Raji (cell line): ENCODE data around the gene APBB2.

Experiments
- POLR2A ChIP-seq: IDR thresholded peaks from 2 replicates; pipeline ENCODE4 v1.6.1; 2011; ENCODE audit warnings: low read depth, low read length, control low read depth; ENCODE audit not compliant: insufficient read depth

APBB2 gene

DNA sequence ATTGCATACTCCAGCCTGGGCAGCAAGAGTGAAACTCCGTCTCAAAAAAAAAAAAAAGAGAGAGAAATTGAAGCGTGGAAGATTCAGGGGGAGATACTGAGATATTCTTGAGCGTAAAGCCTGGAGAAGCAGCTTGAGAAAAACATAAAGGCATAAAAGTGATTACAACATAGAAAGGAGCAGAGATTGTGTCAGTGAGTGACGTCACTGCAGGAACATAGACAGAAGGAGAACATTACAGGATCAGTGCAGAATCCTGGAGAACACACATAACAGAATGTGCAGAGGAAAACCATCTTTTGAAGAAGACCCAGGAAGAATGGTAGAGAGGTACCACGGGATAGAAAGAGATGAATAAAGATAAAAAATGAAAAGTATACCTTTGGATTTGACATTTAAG, 147.0 kb downstream of the APBB2 start:
- TF ChIP-seq POLR2A: no peak

DNA sequence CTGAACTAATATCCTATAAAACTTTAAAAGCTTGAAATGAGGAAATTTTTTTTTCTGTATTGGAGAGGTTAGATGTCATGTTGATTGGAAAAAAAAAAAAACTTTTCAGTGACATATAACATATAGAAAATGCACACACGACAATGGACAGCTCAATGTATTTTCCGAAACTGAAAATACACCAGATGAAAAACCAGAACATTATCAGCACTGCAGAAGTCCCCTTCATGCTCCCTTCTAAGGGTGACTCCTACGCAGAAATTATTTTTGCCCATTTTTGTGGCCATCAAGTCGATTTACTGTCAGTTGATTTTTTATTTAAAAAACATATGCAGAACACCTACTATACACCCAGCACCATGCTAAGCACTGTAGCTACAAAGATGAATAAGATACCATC, 148.3 kb downstream of the APBB2 start:
- TF ChIP-seq POLR2A: no peak

DNA sequence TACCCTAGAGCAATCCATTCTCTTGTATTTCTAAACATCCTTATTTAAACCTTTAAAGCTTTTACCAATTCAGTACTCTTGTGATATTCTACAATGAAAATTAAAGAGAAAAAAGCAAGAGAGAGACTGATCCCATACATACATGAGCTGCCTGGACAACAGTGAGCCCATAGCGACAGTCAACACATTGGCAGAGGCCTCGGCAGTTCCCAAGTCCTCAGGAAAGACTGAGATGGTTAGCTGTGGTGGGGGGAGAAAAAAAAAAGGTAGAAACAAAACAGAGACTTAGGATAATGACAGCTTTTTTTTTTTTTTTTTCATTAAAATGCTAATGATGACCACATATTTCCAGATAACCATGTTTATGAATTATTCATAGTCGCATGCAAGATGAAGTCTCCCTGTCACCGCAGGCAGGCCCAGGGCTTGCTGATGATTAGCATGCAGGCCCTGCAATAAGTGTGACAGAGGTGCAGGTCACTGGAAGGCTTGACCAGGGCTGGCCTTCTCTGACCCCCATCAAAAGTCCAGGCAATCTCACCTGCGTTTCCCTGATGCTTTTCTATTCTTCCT, 148.8 kb downstream of the APBB2 start:
- TF ChIP-seq POLR2A: no peak

DNA sequence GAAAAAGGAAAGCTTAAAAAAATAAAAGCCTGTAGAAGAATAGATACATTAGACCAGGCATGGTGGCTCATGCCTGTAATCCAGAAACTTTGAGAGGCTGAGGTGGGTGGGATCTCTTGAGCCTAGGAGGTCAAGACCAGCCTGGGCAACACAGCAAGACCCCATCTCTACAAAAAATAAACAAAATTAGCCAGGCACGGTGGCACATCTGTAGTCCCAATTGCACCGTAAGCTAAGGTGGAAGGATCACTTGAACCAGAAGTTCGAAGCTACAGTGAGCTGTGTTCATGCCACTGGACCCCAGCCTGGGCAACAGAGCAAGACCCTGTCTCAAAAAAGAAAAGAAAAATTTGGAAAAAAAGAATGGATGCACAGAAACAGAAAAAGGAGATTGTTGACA, 149.4 kb downstream of the APBB2 start:
- TF ChIP-seq POLR2A: no peak

DNA sequence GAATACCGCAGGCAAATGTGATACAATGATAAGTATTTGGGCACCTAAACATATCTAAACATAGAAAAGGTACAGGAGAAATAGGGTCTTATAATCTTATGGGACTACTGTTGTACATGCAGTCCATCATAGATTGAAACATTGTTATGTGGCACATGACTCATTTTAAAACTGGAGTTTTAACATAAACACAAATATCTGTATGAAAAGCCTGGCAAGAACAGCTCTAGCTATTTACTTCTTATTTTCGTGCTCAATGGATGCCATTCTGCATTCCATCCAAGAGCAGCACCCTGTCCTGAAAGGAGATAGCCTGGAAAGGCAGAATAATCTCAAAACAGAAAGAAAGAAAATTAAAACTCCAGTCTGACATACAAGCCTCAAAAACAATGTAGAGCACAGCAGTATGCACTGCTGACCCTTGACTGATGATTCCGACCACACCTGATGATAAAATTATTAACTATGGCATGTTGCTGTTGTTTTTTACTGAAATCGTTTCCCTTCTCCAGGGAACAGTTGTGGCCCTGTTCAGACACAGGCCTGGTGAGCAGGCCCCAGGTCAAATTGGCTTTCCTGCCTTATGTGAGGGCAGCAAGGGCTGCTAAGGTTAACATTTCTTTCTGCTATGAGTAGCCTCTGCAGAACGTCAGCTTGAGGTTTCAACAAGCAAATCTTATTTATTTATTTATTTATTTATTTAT, 152.7 kb downstream of the APBB2 start:
- no peak for TF ChIP-seq POLR2A

DNA sequence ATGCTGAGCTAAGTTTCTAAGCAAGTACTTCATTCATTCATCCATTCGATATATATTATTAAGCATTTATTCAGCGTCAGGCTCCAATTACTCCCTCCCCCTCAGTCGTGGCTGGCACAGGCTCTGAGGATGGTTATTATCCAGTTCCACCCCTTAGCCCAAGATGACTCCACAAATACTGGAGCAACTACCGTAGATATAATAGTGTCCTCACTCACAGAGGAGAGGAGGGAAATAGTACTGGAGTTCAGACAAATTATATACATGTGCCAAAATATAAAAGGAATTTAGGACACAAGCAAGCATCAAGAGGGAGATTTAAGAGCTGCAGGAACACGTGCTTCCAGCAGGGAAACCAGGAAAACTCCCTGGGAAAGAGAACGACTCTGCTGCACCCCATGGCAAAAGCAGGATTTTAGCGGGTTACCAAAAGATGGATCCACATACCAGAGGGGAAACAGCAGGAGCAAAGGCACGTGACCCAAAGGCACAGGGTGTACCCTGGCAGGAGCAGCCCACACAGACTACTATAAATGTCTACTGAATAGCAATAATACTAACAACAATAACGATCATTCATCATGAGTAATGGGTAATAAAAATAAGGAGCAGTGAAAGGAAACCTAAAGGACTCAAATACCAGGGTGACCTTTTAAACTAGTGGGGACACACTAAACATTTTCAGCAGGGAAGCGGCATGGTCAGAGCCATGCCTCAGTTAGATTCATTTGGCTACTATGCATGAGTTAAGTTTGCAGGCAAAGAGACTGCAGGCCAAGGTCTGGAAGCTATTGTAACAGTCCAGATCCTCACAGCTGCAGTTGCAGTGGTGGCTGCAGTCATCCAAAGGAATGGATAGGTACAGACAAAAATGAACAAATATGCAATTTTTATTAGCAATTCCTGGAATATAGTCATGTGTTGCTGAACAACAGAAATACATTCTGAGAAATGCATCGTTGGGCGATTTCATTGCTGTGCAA, 153.7 kb downstream of the APBB2 start:
- no peak for TF ChIP-seq POLR2A

DNA sequence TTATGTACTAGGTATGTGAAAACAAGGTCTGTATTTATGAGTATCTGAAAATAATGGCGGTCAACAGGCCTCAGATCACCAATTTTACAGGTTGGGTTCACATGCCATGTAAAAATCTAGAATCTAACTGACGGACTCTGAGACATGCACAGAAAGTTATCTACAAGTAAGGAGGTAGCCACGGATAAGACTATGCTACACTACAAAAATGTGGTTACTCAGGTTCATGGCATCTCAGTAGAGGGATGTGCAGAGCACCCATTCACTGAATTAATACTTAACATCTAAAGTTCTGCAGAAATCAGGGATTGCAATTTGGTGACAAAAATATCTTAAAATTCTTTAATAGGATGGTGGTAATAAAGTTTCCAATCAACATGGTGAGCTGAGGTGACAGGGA, 155.9 kb downstream of the APBB2 start:
- TF ChIP-seq POLR2A: no peak

DNA sequence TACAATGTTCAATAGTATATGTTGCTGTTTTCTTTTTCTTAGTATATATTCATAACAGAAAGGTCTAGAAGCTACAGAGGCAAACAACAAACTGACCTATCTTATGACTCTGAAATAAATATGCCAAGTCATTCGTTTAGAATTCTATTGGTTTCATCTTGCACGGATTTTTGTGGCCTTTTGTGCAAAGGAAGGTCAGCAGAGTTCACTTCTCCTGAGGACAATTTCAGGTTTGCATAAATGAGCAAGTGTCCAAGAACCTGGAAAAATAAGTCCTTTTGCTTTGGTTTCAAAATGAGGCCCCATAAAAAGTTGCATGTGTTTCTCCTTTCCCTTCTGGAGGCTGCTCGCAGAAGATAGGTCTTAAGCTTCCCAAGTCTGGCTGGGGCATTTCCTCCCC, 156.9 kb downstream of the APBB2 start:
- no peak for TF ChIP-seq POLR2A

DNA sequence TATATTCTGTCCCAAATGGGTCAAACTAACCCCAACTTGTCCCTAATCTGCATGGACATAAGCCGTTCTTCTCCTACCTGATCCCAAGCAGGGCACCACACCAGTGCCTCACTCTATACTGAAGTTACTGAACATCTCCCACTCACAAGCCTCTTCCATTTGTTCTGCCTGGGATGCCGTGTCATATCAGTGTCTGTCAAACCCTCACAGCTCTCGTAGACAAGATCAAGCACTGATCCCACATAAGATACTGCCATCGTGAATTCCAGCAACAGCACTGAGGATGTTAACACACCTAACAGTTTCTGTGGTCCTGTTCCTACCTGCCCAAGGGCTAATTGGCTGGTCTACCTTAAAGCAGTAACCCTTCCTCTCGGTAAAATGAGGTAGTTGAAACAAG, 162.1 kb downstream of the APBB2 start:
- no peak for TF ChIP-seq POLR2A

DNA sequence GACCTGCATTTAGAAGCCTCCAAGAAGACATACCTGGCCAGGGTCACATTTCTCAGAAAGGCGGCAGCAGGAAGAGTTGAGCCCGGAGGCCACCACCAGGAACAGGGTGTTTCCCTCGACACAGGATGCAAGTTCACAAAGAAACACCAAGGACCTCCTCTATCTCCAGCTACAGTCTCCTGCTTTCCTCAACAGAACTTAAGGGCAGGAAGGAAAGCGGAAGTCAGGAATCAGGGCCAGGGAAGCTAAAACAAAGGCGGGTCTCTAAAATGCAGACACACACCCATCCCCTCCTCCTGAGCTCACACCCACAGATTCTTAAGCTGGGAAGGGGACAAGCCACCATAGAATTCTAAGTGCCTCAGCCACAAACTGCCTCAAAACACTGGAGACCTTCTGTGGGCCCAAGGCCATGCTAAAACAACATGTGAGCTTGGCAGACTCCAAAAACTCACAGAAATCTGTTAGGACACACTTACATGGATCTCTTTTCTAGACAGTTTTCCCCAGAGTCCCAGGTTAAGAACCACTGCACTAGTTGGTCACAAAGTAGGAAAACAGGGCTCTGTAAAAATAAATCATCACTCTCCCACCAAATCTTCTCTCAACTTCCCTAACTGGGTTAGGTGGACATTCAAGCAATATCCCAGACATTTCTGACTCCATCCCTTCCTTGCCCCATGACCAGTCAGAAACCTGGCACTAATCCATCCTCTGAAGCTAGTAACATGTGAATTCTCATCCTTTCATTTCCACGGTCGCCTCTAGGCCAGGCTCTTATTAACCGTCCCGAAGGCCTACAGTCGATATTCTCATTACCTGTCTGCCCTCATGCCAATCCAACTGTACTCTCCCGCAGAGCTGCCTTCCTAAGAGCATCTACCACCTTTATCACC, 163.2 kb downstream of the APBB2 start:
- no peak for TF ChIP-seq POLR2A

DNA sequence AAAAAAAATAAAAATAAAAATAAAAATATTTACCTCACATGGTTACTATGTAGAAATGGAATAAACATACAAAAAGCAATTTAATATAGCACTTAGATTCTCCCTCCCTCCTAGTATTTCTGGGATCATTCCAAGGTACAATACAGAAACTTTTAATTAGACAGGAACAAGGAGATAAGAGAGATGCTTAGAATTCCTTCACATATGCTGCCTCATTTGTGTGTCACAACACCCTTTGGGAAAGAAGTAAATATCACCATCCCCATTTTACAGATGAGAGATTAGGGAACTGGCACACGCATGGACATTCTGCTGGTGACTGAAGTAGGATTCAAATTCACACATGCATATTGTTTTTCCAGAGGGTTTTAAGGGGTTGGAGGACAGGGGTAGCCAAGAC, 164.2 kb downstream of the APBB2 start:
- TF ChIP-seq POLR2A: no peak

DNA sequence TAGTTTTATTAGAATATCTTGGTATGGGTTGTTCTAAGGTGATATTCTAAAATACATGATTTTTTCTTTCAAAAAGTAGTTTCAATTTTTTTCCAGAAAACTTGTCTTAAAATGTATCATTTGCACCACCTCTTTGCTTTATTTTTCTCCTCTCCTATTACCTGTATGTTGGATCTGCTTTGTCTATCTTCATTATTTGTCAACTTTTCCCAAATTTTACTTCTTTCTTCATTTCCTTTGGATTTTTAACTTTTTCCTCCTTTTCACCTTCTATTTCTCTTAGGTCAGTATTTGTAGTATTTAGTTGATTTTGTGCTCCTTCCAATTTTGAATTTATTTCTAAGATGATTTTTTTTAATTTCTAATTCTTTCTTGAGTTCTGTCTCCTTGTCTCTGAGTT, 169.6 kb downstream of the APBB2 start:
- no peak for TF ChIP-seq POLR2A

DNA sequence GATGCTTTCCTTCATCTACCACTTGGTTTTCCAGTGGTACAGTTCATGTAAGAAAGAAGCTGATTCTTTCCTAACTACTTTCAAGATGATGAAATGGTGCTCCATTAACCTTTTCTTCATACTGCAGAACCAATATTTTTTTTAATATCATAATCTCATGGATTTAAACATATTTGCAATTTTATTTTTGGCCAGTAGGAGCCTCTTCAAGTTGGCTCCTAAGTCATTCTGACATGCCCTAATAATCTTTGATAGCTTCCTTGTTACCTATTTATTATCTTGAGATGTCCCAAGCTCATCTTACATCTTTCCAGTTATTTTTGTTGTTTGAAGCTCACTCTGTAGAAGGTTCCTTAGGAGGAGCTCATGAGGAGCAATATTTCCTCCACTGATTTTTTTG, 170.2 kb downstream of the APBB2 start:
- TF ChIP-seq POLR2A: no peak

DNA sequence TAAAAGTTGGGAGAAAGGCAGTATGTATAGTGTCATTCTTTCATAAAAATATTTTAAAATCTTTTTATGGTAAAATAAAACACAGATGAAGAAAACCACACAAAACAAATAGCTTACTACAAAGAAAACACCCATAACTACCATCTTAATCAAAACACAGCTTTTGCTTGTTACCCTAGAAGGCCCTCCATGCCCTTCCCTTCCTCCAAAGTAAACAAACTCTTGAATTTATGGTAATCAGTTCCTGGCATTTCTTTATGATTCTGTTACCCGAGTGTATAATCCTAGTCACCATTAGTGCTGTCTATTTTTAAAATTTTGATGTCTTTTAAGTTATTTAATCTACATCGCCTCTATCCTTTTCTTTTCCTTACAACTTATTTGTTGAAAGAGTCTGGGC, 170.9 kb downstream of the APBB2 start:
- no peak for TF ChIP-seq POLR2A

DNA sequence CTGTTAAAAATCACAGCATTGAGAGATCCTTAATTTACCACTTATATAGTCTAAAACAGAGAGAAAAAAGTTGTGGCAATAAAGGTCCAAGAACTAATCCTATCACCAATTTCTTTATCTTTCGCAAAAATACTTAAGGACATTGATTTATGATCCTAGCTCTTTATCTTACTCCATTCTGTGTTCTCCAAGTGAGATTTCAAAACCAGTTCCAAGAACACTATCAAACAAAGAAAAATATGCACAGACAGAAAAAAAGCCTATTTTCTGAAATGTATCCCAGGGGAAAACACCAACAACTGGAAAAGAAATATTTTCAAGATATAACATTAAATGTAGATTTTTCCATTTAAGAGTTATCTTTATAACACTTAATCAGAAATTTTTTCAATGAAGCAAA, 172.8 kb downstream of the APBB2 start:
- no peak for TF ChIP-seq POLR2A
